Measurements from ENCODE around the gene BCAS3.

The BCAS3 gene

DNA sequence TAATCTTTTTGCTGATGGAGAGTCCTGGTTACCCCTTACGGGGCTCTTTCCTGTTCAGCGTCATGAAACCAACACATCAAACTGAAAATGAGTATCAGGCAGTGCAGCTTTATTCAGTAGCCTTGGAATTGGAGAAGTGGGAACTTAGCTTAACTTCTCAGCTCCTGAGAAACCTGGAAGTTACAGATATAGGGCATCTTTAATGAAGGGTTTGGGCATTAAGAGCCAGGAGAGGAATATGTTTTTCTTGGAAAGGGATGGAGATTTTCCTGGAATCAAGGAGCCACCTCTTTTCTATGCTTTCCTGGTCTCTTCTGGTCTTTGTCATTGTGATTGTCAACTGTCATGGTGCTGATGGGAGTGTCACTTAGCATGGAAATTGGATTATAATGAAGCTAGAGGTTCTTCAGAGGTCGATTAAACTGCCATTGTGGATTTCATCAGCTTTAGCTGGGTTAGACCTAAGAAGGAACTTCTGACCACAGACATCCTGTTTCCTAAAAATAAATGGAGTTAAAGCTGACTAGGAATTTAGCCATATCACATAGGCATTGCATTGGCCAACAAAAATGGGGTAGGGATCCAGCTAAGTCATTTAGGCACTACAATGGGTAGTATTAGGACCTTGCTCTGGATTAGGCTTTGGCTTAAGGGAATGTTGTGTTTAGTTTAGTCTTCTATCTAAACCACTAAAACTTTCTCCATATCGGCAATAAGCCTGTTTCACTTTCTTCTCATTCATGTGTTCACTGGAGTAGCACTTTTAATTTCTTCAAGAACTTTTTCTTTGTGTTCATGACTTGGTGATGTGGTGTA lies 186.4 kb downstream of the BCAS3 start:
- TF ChIP-seq NFIC (IDR thresholded peaks at IDR 0.05): no peak
- no peak for TF ChIP-seq TCF12 (IDR thresholded peaks at IDR 0.05; ENCODE audit: low read depth)
- TF ChIP-seq ZBTB7A (IDR thresholded peaks at IDR 0.05; ENCODE audit: low read depth): no peak
- no peak for TF ChIP-seq TEAD4 (IDR thresholded peaks at IDR 0.05)
- TF ChIP-seq, protein P1, sequence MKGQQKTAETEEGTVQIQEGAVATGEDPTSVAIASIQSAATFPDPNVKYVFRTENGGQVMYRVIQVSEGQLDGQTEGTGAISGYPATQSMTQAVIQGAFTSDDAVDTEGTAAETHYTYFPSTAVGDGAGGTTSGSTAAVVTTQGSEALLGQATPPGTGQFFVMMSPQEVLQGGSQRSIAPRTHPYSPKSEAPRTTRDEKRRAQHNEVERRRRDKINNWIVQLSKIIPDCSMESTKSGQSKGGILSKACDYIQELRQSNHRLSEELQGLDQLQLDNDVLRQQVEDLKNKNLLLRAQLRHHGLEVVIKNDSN (IDR thresholded peaks at IDR 0.05): no peak
- no peak for TF ChIP-seq FOXM1 (IDR thresholded peaks at IDR 0.05; ENCODE audit: borderline replicate concordance, low read depth)
- TF ChIP-seq YY1 (IDR thresholded peaks at IDR 0.05; ENCODE audit: low read depth): no peak
- no peak for TF ChIP-seq RAD21 (IDR thresholded peaks at IDR 0.05; ENCODE audit: low read depth)

DNA sequence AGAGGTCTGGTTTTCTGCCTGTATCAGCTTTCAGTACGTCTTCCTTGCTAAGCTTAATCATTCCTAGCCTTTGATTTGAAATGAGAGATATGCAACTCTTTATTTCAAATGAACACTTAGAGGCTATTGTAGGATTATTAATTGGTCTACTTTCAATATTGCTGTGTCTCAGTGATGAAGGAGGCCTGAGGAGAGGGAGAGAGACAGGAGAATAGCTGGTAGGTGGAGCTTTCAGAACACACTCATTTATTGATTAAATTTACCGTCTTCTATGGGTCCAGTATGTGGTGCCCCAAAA lies 187.0 kb downstream of the BCAS3 start:
- TF ChIP-seq, protein P2, sequence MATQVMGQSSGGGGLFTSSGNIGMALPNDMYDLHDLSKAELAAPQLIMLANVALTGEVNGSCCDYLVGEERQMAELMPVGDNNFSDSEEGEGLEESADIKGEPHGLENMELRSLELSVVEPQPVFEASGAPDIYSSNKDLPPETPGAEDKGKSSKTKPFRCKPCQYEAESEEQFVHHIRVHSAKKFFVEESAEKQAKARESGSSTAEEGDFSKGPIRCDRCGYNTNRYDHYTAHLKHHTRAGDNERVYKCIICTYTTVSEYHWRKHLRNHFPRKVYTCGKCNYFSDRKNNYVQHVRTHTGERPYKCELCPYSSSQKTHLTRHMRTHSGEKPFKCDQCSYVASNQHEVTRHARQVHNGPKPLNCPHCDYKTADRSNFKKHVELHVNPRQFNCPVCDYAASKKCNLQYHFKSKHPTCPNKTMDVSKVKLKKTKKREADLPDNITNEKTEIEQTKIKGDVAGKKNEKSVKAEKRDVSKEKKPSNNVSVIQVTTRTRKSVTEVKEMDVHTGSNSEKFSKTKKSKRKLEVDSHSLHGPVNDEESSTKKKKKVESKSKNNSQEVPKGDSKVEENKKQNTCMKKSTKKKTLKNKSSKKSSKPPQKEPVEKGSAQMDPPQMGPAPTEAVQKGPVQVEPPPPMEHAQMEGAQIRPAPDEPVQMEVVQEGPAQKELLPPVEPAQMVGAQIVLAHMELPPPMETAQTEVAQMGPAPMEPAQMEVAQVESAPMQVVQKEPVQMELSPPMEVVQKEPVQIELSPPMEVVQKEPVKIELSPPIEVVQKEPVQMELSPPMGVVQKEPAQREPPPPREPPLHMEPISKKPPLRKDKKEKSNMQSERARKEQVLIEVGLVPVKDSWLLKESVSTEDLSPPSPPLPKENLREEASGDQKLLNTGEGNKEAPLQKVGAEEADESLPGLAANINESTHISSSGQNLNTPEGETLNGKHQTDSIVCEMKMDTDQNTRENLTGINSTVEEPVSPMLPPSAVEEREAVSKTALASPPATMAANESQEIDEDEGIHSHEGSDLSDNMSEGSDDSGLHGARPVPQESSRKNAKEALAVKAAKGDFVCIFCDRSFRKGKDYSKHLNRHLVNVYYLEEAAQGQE (IDR thresholded peaks at IDR 0.05; ENCODE audit: low read depth): no peak
- TF ChIP-seq CEBPB (IDR thresholded peaks at IDR 0.05) (no peak), ZBTB7A (IDR thresholded peaks at IDR 0.05; ENCODE audit: low read depth) (no peak), TAF1 (IDR thresholded peaks at IDR 0.05; ENCODE audit: low read depth) (no peak), CREB1 (IDR thresholded peaks at IDR 0.05; ENCODE audit: low read depth) (no peak), EP300 (IDR thresholded peaks at IDR 0.05; ENCODE audit: borderline replicate concordance) (no peak), NFIC (IDR thresholded peaks at IDR 0.05) (no peak), YY1 (IDR thresholded peaks at IDR 0.05; ENCODE audit: low read depth) (no peak), EGR1 (IDR thresholded peaks at IDR 0.05) (no peak), TEAD4 (IDR thresholded peaks at IDR 0.05) (no peak), FOXM1 (IDR thresholded peaks at IDR 0.05; ENCODE audit: borderline replicate concordance, low read depth) (no peak), RAD21 (IDR thresholded peaks at IDR 0.05; ENCODE audit: low read depth) (no peak), TCF12 (IDR thresholded peaks at IDR 0.05; ENCODE audit: low read depth) (no peak)
- TF ChIP-seq, protein P3, sequence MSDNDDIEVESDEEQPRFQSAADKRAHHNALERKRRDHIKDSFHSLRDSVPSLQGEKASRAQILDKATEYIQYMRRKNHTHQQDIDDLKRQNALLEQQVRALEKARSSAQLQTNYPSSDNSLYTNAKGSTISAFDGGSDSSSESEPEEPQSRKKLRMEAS (IDR thresholded peaks at IDR 0.05): no peak
- TF ChIP-seq, protein P1 (IDR thresholded peaks at IDR 0.05): no peak

DNA sequence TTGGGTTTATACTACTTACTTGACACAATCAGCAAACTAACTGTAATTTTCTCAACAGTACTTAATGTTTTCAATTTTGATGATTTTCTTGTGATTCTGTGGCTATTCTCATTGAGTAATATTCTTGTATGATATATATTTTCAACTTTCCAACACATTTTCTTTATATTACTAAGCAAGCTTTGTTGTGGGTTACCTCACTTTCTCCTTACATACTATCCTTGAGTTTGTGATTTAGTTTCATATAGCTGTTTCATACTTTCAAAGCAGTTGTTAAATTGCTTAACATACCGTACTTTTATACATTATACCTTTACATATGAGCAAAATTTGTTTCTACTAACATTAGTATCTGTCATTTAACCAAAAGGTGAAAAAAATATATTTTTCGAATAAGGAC lies 197.1 kb downstream of the BCAS3 start:
- TF ChIP-seq EGR1 (IDR thresholded peaks at IDR 0.05) (no peak), TEAD4 (IDR thresholded peaks at IDR 0.05) (no peak)
- TF ChIP-seq, protein P3 (IDR thresholded peaks at IDR 0.05): no peak

DNA sequence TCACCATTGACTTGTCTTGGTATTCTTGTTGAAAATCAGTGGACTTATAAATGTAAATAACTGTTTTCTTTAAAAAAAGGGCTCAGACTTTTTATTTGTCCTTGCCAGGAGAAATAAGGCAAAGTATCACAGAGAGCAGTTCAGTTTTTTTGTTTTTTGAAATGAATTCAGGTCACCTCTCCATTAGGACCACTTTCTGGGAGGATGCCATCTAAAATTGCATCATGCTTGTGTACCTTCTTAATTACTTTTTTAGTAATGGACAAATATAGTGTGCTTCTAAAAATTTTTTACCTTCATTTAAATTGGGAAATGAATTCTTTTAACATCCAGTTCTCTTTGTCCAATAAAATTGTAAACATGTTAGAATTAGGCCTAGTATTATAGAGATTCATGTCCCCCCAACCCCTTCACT lies 210.0 kb downstream of the BCAS3 start:
- TF ChIP-seq ZBTB7A (IDR thresholded peaks at IDR 0.05; ENCODE audit: low read depth) (no peak), TCF12 (IDR thresholded peaks at IDR 0.05; ENCODE audit: low read depth) (no peak), NFIC (IDR thresholded peaks at IDR 0.05) (no peak), RAD21 (IDR thresholded peaks at IDR 0.05; ENCODE audit: low read depth) (no peak), EGR1 (IDR thresholded peaks at IDR 0.05) (no peak), YY1 (IDR thresholded peaks at IDR 0.05; ENCODE audit: low read depth) (no peak), TEAD4 (IDR thresholded peaks at IDR 0.05) (no peak), EP300 (IDR thresholded peaks at IDR 0.05; ENCODE audit: borderline replicate concordance) (no peak), CEBPB (IDR thresholded peaks at IDR 0.05) (no peak), FOXM1 (IDR thresholded peaks at IDR 0.05; ENCODE audit: borderline replicate concordance, low read depth) (no peak), TAF1 (IDR thresholded peaks at IDR 0.05; ENCODE audit: low read depth) (no peak), CREB1 (IDR thresholded peaks at IDR 0.05; ENCODE audit: low read depth) (no peak)
- TF ChIP-seq, protein P2 (IDR thresholded peaks at IDR 0.05; ENCODE audit: low read depth): no peak
- TF ChIP-seq, protein P1 (IDR thresholded peaks at IDR 0.05): no peak
- TF ChIP-seq, protein P3 (IDR thresholded peaks at IDR 0.05): no peak

Measured in Ishikawa (cell line).